ENCODE measurements around the gene VSIG10L2.

The VSIG10L2 gene

DNA sequence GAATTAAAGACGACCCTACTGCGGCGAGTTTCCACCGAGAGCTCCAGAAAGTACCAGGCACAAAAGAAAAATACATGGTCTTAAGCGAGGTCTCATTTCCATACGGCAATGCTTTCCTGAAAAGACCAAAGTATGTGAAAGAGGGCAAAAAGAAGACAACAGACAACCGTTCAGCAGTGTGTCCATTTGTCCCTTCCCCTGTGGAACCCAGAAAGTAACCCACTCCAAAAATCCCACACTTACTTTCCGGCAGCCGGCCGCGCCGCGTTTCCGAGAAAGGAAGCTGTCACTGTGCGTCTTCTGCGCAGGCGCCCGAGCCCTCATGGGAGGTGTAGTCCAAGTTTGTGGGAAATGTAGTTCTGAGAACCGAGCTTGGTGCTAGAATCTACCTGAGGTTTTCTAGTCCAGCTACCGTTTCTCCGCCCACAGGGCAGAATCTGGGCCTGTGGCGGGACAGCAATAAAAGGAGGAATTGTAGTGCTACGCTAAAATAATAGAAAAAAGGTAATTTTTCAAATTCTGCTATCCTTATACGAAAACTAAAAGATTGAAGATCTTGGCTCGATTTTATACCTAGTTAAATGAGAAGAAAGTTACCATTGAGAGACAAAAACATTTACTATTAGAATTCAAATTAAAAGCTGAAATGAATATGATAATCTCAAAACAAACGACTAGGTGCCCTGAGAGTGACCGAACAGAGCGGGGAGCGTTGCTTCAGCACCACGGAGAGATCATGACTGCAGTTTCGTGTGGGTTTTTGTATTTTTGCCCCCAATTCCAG is 42.7 kb upstream of the VSIG10L2 start, which contains the start of gene PUS3 (continued):
- TF ChIP-seq, protein P1, sequence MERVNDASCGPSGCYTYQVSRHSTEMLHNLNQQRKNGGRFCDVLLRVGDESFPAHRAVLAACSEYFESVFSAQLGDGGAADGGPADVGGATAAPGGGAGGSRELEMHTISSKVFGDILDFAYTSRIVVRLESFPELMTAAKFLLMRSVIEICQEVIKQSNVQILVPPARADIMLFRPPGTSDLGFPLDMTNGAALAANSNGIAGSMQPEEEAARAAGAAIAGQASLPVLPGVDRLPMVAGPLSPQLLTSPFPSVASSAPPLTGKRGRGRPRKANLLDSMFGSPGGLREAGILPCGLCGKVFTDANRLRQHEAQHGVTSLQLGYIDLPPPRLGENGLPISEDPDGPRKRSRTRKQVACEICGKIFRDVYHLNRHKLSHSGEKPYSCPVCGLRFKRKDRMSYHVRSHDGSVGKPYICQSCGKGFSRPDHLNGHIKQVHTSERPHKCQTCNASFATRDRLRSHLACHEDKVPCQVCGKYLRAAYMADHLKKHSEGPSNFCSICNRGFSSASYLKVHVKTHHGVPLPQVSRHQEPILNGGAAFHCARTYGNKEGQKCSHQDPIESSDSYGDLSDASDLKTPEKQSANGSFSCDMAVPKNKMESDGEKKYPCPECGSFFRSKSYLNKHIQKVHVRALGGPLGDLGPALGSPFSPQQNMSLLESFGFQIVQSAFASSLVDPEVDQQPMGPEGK (tag by site-specific recombination; IDR thresholded peaks at IDR 0.05) = no peak
- TF ChIP-seq, protein P2, sequence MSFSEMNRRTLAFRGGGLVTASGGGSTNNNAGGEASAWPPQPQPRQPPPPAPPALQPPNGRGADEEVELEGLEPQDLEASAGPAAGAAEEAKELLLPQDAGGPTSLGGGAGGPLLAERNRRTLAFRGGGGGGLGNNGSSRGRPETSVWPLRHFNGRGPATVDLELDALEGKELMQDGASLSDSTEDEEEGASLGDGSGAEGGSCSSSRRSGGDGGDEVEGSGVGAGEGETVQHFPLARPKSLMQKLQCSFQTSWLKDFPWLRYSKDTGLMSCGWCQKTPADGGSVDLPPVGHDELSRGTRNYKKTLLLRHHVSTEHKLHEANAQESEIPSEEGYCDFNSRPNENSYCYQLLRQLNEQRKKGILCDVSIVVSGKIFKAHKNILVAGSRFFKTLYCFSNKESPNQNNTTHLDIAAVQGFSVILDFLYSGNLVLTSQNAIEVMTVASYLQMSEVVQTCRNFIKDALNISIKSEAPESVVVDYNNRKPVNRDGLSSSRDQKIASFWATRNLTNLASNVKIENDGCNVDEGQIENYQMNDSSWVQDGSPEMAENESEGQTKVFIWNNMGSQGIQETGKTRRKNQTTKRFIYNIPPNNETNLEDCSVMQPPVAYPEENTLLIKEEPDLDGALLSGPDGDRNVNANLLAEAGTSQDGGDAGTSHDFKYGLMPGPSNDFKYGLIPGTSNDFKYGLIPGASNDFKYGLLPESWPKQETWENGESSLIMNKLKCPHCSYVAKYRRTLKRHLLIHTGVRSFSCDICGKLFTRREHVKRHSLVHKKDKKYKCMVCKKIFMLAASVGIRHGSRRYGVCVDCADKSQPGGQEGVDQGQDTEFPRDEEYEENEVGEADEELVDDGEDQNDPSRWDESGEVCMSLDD (tag by site-specific recombination; IDR thresholded peaks at IDR 0.05) = no peak
- TF ChIP-seq ZNF707 (tag by site-specific recombination; IDR thresholded peaks at IDR 0.05) (no peak), ZNF610 (tag by site-specific recombination; IDR thresholded peaks at IDR 0.05; ENCODE audit: borderline replicate concordance) (no peak), HOXA7 (CRISPR knock-in tag; IDR thresholded peaks at IDR 0.05; ENCODE audit: borderline replicate concordance) (no peak), KLF7 (tag by site-specific recombination; IDR thresholded peaks at IDR 0.05; ENCODE audit: borderline replicate concordance) (no peak), ZBTB1 (tag by site-specific recombination; IDR thresholded peaks at IDR 0.05) (no peak), ZNF549 (tag by site-specific recombination; IDR thresholded peaks at IDR 0.05) (no peak), ZNF138 (tag by site-specific recombination; IDR thresholded peaks at IDR 0.05; ENCODE audit: borderline replicate concordance) (no peak), ZNF274 (IDR thresholded peaks at IDR 0.05; ENCODE audit: low read length) (no peak), ZNF274 (tag by site-specific recombination; IDR thresholded peaks at IDR 0.05; ENCODE audit: borderline replicate concordance) (no peak), ZEB2 (tag by site-specific recombination; IDR thresholded peaks at IDR 0.05) (no peak), SP3 (tag by site-specific recombination; IDR thresholded peaks at IDR 0.05) (peak; percentile 44; the same call in 1 of the 2 replicates), ZNF239 (tag by site-specific recombination; IDR thresholded peaks at IDR 0.05) (no peak), ZNF792 (tag by site-specific recombination; IDR thresholded peaks at IDR 0.05) (no peak), ZNF366 (tag by site-specific recombination; conservative IDR thresholded peaks at IDR 0.05) (no peak), ZNF777 (tag by site-specific recombination; IDR thresholded peaks at IDR 0.05; ENCODE audit: borderline replicate concordance) (no peak), ZNF132 (tag by site-specific recombination; IDR thresholded peaks at IDR 0.05; ENCODE audit: borderline replicate concordance) (no peak)
- TF ChIP-seq, protein P3, sequence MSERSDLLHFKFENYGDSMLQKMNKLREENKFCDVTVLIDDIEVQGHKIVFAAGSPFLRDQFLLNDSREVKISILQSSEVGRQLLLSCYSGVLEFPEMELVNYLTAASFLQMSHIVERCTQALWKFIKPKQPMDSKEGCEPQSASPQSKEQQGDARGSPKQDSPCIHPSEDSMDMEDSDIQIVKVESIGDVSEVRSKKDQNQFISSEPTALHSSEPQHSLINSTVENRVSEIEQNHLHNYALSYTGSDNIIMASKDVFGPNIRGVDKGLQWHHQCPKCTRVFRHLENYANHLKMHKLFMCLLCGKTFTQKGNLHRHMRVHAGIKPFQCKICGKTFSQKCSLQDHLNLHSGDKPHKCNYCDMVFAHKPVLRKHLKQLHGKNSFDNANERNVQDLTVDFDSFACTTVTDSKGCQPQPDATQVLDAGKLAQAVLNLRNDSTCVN (tag by site-specific recombination; optimal IDR thresholded peaks at IDR 0.05) = peak; percentile 31
- TF ChIP-seq, protein P4, sequence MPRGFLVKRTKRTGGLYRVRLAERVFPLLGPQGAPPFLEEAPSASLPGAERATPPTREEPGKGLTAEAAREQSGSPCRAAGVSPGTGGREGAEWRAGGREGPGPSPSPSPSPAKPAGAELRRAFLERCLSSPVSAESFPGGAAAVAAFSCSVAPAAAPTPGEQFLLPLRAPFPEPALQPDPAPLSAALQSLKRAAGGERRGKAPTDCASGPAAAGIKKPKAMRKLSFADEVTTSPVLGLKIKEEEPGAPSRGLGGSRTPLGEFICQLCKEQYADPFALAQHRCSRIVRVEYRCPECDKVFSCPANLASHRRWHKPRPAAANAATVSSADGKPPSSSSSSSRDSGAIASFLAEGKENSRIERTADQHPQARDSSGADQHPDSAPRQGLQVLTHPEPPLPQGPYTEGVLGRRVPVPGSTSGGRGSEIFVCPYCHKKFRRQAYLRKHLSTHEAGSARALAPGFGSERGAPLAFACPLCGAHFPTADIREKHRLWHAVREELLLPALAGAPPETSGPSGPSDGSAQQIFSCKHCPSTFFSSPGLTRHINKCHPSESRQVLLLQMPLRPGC (tag by site-specific recombination; IDR thresholded peaks at IDR 0.05) = no peak
- TF ChIP-seq, protein P5, sequence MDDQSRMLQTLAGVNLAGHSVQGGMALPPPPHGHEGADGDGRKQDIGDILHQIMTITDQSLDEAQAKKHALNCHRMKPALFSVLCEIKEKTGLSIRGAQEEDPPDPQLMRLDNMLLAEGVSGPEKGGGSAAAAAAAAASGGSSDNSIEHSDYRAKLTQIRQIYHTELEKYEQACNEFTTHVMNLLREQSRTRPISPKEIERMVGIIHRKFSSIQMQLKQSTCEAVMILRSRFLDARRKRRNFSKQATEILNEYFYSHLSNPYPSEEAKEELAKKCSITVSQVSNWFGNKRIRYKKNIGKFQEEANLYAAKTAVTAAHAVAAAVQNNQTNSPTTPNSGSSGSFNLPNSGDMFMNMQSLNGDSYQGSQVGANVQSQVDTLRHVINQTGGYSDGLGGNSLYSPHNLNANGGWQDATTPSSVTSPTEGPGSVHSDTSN (CRISPR knock-in tag; IDR thresholded peaks at IDR 0.05) = no peak
- TF ChIP-seq, protein P6, sequence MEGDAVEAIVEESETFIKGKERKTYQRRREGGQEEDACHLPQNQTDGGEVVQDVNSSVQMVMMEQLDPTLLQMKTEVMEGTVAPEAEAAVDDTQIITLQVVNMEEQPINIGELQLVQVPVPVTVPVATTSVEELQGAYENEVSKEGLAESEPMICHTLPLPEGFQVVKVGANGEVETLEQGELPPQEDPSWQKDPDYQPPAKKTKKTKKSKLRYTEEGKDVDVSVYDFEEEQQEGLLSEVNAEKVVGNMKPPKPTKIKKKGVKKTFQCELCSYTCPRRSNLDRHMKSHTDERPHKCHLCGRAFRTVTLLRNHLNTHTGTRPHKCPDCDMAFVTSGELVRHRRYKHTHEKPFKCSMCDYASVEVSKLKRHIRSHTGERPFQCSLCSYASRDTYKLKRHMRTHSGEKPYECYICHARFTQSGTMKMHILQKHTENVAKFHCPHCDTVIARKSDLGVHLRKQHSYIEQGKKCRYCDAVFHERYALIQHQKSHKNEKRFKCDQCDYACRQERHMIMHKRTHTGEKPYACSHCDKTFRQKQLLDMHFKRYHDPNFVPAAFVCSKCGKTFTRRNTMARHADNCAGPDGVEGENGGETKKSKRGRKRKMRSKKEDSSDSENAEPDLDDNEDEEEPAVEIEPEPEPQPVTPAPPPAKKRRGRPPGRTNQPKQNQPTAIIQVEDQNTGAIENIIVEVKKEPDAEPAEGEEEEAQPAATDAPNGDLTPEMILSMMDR (tag by site-specific recombination; IDR thresholded peaks at IDR 0.05) = no peak
- TF ChIP-seq, protein P7, sequence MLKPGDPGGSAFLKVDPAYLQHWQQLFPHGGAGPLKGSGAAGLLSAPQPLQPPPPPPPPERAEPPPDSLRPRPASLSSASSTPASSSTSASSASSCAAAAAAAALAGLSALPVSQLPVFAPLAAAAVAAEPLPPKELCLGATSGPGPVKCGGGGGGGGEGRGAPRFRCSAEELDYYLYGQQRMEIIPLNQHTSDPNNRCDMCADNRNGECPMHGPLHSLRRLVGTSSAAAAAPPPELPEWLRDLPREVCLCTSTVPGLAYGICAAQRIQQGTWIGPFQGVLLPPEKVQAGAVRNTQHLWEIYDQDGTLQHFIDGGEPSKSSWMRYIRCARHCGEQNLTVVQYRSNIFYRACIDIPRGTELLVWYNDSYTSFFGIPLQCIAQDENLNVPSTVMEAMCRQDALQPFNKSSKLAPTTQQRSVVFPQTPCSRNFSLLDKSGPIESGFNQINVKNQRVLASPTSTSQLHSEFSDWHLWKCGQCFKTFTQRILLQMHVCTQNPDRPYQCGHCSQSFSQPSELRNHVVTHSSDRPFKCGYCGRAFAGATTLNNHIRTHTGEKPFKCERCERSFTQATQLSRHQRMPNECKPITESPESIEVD (tag by site-specific recombination; IDR thresholded peaks at IDR 0.05) = no peak
